Ascending aorta (tissue), 2 donors: Measurements from ENCODE around the gene CLCNKA. TPM values are rescaled to one million over a fixed set of nuclear protein-coding genes. Genes with fewer than 3 reads are reported as not detected.
A peak's percentile ranks its signal among the peaks of the same experiment; 100 is the strongest.

Experiments used
- DNase-seq, 2 donors: peaks; one replicate each; pipeline ENCODE4 v3.0.0-alpha.2; 2019; ENCODE audit warnings: low spot score in 2 of 2
- H3K27ac ChIP-seq, 2 donors: fragments of 200-600 bp; sonication (generic); one replicate each; pipeline ENCODE4 v1.5.1; 2016 to 2017; ENCODE audit warnings: mild to moderate bottlenecking in 1 of 2
- H3K27me3 ChIP-seq: fragments of 200-600 bp; sonication (generic); one replicate; pipeline ENCODE4 v1.5.1; 2017
- H3K36me3 ChIP-seq, 2 donors: fragments of 200-600 bp; sonication (generic); one replicate each; pipeline ENCODE4 v1.5.1; 2016
- H3K4me1 ChIP-seq, 2 donors: fragments of 200-600 bp; sonication (generic); one replicate each; pipeline ENCODE4 v1.5.1; 2016 to 2017; ENCODE audit warnings: mild to moderate bottlenecking in 1 of 2
- H3K4me3 ChIP-seq, 2 donors: fragments of 200-600 bp; sonication (generic); one replicate each; pipeline ENCODE4 v1.5.1; 2016 to 2017; ENCODE audit warnings: mild to moderate bottlenecking in 1 of 2
- H3K9me3 ChIP-seq, 2 donors: fragments of 200-600 bp; sonication (generic); one replicate each; pipeline ENCODE4 v1.5.1; 2016
- intact Hi-C: fragments of 100-400 bp; cut with DNase I; formaldehyde crosslinking; loops from one replicate; pipeline ENCODE4 v1.15.1; 2023
- total RNA-seq: library from RNA; depleted of rRNA; stranded (reverse); fragments of >200 nt; gene quantifications from one replicate; pipeline ENCODE4 v1.1.0, GENCODE V29; 2016
- TF ChIP-seq, protein P1 (sequence below), 3 experiments: fragments of 200-600 bp in 2 of 3; fragments of 450-650 bp in 1 of 3; sonication (generic) in 2 of 3; IDR thresholded peaks; one replicate each; pipeline ENCODE4 v1.5.1; 2016 to 2019; ENCODE audit warnings: antibody characterized with exemption in 3 of 3, mild to moderate bottlenecking in 1 of 3, moderate library complexity in 1 of 3

Gene CLCNKA
- total RNA-seq, 1 donor from 2014 or later: not detected

DNA sequence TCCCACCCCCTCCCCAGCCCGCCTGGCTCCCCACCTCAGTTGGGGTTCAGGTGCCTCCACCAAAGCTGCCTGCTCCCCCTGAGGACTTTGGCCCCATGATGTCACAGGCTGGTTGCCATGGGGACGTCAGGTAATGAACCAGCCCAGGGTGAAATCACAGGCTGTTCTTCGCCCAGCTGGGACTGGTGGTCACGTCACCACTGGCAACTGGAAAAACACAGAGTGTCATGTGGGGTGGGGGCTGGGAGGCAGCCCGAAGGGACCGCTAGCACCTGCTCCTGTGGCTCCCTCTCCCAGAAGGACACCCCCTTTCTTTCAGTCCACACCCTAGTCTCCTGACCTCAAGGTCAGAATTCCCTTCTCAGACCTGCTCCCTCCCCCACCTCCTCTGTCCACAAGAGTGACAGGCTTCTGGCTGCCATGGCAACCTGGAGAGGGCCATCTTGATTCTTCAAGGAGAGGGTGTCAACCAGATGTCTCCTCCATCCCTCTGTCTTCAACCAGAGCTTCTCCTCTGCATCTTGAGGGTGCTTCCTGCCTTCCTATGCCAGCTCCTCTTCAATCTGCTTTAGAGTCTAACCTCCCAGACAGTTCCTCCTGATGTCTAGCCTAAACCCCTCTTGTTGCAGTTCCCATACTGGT lies 45.4 kb downstream of the CLCNKA start:
- TF ChIP-seq, protein P1, sequence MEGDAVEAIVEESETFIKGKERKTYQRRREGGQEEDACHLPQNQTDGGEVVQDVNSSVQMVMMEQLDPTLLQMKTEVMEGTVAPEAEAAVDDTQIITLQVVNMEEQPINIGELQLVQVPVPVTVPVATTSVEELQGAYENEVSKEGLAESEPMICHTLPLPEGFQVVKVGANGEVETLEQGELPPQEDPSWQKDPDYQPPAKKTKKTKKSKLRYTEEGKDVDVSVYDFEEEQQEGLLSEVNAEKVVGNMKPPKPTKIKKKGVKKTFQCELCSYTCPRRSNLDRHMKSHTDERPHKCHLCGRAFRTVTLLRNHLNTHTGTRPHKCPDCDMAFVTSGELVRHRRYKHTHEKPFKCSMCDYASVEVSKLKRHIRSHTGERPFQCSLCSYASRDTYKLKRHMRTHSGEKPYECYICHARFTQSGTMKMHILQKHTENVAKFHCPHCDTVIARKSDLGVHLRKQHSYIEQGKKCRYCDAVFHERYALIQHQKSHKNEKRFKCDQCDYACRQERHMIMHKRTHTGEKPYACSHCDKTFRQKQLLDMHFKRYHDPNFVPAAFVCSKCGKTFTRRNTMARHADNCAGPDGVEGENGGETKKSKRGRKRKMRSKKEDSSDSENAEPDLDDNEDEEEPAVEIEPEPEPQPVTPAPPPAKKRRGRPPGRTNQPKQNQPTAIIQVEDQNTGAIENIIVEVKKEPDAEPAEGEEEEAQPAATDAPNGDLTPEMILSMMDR (IDR thresholded peaks at IDR 0.05): no peak
- intact Hi-C loops: no loop called here
- Histone ChIP-seq H3K9me3 (no peaks in the 10 kb centered on the region), H3K4me3 (no peak overlapping the region), H3K4me1 (peaks cover 6 to 7% of the 10 kb centered on the region in 2 donors), H3K27me3 (no peaks in the 10 kb centered on the region), H3K36me3 (no peaks in the 10 kb centered on the region), H3K27ac (no peak overlapping the region)
- DNase-seq: no peak

DNA sequence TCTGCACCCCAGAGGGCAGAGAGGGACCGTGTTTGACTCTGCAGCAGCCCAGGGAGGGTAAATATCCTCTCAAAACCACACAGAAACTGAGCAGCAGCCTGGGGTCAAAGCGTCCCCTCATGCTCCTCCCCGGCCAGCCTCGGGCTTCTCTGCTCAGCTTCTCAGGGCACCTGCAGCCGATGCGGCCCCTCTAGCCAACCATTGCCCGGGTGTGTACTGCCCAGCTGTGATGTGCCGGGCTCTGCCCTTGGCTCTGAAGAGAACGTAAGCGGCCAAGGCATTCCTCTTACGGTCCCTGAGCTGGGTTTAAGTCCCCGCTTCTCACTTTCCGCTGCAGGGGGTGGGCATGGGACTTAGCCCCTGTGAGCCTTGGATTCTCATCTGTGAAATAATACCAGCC lies 46.1 kb downstream of the CLCNKA start:
- TF ChIP-seq, protein P1 (IDR thresholded peaks at IDR 0.05): no peak

DNA sequence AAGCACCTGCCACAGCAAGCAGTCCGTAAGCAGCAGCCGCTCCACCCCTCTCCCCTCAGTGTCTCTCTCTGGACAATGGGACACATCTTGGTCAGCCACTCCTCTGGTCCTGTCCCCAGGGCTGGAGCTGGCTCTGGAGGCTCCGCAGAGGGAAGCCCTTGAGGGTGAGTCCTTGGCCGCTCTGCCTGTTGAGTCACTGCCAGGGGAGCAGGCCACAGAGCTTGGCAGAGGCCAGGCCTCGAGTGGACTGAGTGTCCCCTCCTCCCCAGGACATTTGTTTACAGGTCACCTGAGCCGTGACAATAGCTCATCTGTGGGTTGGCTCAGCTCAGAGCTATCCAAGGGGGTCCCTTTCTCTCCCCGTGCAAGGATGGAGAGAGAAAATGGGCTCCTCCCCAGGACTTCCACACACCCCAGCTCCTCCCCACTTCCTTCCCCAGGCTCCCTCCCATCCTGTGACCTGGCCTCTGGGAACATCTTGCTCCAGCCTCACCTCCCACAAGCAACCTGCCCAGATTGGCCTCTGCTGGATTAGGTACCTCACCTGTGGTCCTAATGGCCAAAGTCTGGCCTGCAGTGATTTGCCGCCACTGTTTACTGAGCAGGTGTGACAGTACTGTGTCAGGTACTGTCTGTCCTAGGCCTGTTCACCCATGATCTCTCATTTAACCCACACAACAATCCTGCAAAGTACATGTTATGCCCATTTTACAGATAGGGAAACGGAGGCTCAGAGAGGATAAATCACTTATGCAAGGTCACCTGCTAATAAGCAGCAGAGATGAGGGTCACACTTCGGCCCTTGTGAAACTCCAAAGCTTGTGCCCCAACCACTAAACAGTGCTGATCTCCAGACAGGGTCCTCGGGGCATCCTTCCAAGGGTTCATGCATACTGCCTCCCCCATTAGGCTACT lies 46.8 kb downstream of the CLCNKA start:
- peak in 1 of 2 donors; percentile 76 for DNase-seq
- intact Hi-C loops: no loop called here
- Histone ChIP-seq H3K4me3 (no peak overlapping the region), H3K4me1 (peaks cover 11 to 14% of the 10 kb centered on the region in 2 donors), H3K9me3 (no peaks in the 10 kb centered on the region), H3K27me3 (no peaks in the 10 kb centered on the region), H3K36me3 (no peaks in the 10 kb centered on the region), H3K27ac (no peak overlapping the region)
- TF ChIP-seq, protein P1 (IDR thresholded peaks at IDR 0.05): no peak

More for the DNA sequence above, 46.1 kb downstream of the CLCNKA start:
- no peak for DNase-seq
- Histone ChIP-seq H3K9me3 (no peaks in the 10 kb centered on the region), H3K27me3 (no peaks in the 10 kb centered on the region), H3K4me3 (no peak overlapping the region), H3K36me3 (no peaks in the 10 kb centered on the region), H3K27ac (no peak overlapping the region), H3K4me1 (peaks cover 8 to 9% of the 10 kb centered on the region in 2 donors)
- intact Hi-C loops: no loop called here

DNA sequence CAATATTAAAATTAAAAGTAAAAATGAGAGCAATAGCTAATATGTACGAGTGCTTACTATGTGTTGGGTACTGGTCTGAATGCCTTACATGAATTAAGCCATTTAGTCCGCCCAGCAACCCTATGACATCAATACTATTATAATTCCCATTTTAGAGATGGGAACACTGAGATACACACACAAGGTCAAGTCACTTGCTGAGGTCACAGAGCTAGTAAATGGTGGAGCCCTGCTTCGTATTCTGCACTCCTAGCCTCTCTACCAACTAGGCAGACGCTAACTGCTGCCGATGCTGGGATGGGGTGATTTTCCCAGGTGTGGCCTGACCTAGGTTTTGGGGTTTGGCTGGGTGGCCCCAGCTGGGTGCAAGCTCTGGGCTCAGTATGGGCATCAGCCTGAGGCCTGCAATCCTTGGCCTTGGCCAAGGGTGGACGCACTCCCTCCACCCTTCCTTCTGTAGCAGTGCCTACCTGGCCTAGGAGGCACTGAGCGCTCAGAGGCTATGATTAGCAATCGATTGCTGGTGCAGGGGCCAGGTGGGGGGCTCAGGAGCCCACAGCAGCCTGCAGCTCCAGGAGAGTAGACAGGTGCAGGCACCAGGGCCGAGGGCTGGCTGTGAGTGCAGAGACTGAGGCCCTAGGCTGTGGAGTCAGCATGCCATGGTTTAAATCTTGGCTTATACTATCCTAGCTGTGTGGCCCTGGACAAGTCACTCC lies 49.0 kb downstream of the CLCNKA start:
- no peak for DNase-seq
- intact Hi-C loops: no loop called here

DNA sequence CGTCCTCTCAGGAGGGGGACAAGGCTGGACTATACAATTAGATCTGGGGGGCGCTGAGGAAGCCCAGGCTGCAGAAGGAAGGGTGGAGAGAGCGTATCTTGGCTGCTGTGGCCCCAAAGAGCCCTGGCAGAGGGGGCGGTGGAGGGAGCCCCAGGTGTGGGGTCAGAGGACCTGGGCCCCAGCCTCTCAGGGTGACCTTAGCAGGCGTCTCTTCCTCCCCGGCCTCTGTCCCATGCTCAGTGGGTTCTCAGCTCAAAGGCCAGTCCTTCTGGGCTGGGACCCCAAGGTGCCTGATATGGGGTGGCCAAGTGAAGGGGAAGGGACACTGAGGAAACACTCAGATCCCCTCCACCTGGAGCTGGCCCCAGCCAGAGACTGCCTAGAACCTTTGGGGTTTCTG lies 49.8 kb downstream of the CLCNKA start:
- no peak for DNase-seq
- intact Hi-C loops: no loop called here
- Histone ChIP-seq H3K36me3 (no peaks in the 10 kb centered on the region), H3K27ac (no peak overlapping the region), H3K9me3 (no peaks in the 10 kb centered on the region), H3K4me3 (no peak overlapping the region), H3K4me1 (peaks cover 24 to 30% of the 10 kb centered on the region in 2 donors), H3K27me3 (no peaks in the 10 kb centered on the region)
- TF ChIP-seq, protein P1 (IDR thresholded peaks at IDR 0.05): no peak

More for the DNA sequence above, 49.0 kb downstream of the CLCNKA start:
- Histone ChIP-seq H3K4me1 (peaks cover 24 to 28% of the 10 kb centered on the region in 2 donors), H3K4me3 (no peak overlapping the region), H3K36me3 (no peaks in the 10 kb centered on the region), H3K27me3 (no peaks in the 10 kb centered on the region), H3K27ac (no peak overlapping the region), H3K9me3 (no peaks in the 10 kb centered on the region)
- TF ChIP-seq, protein P1 (IDR thresholded peaks at IDR 0.05): no peak
